22Rv1 (cell line): Measurements from ENCODE around the gene MAPK11.

ENCODE experiments used
- H3K27ac ChIP-seq: fragments of 450-650 bp; 2 replicates; pipeline ENCODE4 v1.5.1; 2017
- ZFX ChIP-seq: fragments of 450-650 bp; IDR thresholded peaks from 2 replicates; pipeline ENCODE4 v1.6.1; 2017; ENCODE audit warnings: antibody characterized with exemption, borderline replicate concordance
- TF ChIP-seq, protein P1 (sequence below): fragments of 450-650 bp; IDR thresholded peaks from 2 replicates; pipeline ENCODE4 v1.5.1; 2017; ENCODE audit warnings: mild to moderate bottlenecking

MAPK11 gene

GRCh38 chr22:50312371-50312770, 42.2 kb upstream of the MAPK11 start:
- TF ChIP-seq, protein P1, sequence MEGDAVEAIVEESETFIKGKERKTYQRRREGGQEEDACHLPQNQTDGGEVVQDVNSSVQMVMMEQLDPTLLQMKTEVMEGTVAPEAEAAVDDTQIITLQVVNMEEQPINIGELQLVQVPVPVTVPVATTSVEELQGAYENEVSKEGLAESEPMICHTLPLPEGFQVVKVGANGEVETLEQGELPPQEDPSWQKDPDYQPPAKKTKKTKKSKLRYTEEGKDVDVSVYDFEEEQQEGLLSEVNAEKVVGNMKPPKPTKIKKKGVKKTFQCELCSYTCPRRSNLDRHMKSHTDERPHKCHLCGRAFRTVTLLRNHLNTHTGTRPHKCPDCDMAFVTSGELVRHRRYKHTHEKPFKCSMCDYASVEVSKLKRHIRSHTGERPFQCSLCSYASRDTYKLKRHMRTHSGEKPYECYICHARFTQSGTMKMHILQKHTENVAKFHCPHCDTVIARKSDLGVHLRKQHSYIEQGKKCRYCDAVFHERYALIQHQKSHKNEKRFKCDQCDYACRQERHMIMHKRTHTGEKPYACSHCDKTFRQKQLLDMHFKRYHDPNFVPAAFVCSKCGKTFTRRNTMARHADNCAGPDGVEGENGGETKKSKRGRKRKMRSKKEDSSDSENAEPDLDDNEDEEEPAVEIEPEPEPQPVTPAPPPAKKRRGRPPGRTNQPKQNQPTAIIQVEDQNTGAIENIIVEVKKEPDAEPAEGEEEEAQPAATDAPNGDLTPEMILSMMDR = no peak

GRCh38 chr22:50311606-50312351, 41.6 kb upstream of the MAPK11 start:
- TF ChIP-seq ZFX = no peak
- TF ChIP-seq, protein P1 = no peak
- no peak overlapping the region for H3K27ac ChIP-seq

More at GRCh38 chr22:50312371-50312770, 42.2 kb upstream of the MAPK11 start:
- H3K27ac ChIP-seq = no peak overlapping the region

GRCh38 chr22:50310949-50311444, 40.8 kb upstream of the MAPK11 start:
- H3K27ac ChIP-seq = no peak overlapping the region
- TF ChIP-seq ZFX = no peak
- TF ChIP-seq, protein P1 = no peak

DNA sequence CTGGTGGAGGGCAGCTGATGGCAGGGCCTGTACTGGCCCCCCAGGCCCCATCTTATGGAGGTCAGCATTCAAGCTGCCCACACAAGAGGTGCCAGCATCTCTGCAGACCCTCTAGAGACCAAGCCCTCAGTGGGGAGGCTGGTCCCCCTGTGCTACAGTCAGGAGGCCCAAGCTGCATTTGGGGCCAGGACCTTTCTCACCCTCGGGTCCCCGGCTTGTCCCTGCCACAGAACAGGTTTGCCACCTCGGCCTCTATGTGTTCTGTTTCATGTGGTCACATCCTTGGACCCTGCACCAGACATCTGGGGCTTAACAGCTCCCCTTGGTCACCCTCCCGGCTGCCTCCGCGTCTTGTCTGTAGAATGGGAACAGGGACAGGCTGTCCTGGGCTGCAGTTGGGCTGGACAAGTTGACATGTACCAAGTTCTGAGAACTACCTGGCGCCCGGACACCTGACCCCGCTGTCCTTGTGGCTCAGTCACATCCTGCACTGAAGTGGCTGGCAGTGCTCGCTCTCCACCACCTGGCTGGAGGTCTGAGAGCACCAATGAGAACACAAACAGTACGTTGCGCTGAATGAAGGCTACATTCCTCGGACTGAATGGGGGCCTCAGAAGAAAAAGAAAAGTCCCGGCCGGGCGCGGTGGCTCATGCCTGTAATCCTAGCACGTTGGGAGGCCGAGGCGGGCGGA, 40.0 kb upstream of the MAPK11 start:
- H3K27ac ChIP-seq = no peak overlapping the region
- TF ChIP-seq, protein P1 = no peak
- no peak for TF ChIP-seq ZFX

DNA sequence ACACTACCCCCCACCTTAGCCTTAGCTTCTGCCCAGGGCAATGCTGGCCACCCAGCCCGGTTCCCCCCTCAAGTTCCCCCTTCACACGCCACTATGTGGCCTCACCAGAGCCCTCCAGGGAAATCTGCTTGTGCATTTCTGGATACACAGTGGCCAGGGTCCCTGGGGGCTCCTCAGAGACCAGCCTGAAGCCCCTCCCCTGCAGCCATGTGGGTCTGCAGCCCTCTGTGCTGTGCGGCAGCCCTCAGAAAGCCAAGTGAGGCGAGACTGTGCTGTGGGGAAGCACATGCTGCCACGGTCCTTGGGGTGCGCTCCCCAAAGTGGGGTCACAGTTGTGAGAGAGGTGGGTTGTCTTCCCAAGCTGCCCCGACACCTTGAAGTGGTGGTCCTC, 39.4 kb upstream of the MAPK11 start:
- H3K27ac ChIP-seq = peak overlapping the region; percentile 60; the same call in 1 of the 2 replicates
- TF ChIP-seq ZFX = no peak
- TF ChIP-seq, protein P1 = no peak

GRCh38 chr22:50308986-50309600, 38.9 kb upstream of the MAPK11 start:
- no peak for TF ChIP-seq ZFX
- TF ChIP-seq, protein P1 = no peak
- peak overlapping the region; percentile 60 for H3K27ac ChIP-seq

- TF ChIP-seq ZFX = no peak
- TF ChIP-seq, protein P1 = no peak
- H3K27ac ChIP-seq = peak overlapping the region; percentile 60
Observed at GRCh38 chr22:50308597-50308935, 38.4 kb upstream of the MAPK11 start.
